IMR-90 (cell line): Measurements from ENCODE around the gene HDDC2. TPM values are rescaled to one million over a fixed set of nuclear protein-coding genes. Genes with fewer than 3 reads are reported as not detected.

Experiments
- ATAC-seq: fragments of 200-7000 bp; cut with Tn5 transposase; 2 replicates; pipeline ENCODE4 v1.9.1; 2020; ENCODE audit warnings: low read depth, mild to moderate bottlenecking, moderate library complexity
- BruUV-seq: library from RNA; stranded (reverse); fragments of 400-500 nt; replicated peaks from 2 replicates; lab custom pipeline; 2021; lab: Mats Ljungman, UMichigan
- CTCF ChIA-PET: fragments of 300-600 bp; formaldehyde crosslinking; extraction: SDS; loops from one replicate; lab custom pipeline; 2021; ENCODE audit warnings: antibody characterized with exemption; lab: Yijun Ruan, JAX
- POLR2A ChIA-PET: fragments of 300-600 bp; sonication (Branson Sonifier 250); formaldehyde crosslinking; loops from one replicate; lab custom pipeline; 2022; ENCODE audit warnings: antibody characterized with exemption; ENCODE audit not compliant: unreplicated experiment; lab: Charles Lee
- DNase-seq: peaks from one replicate; pipeline ENCODE4 v3.0.0; 2013
- H2AFZ ChIP-seq: replicated peaks from 2 replicates; pipeline ENCODE3; 2013; ENCODE audit warnings: low read length, mild to moderate bottlenecking; ENCODE audit not compliant: poor library complexity
- H2AK5ac ChIP-seq: 2 replicates; pipeline ENCODE4 v1.6.1; 2013; ENCODE audit warnings: low read depth, low read length, inconsistent platforms
- H2AK9ac ChIP-seq: replicated peaks from 2 replicates; pipeline ENCODE3; 2013; ENCODE audit warnings: mild to moderate bottlenecking, low read depth, low read length, moderate library complexity; ENCODE audit not compliant: poor library complexity
- H2BK120ac ChIP-seq: 2 replicates; pipeline ENCODE4 v1.6.1; 2013; ENCODE audit warnings: low read depth, low read length, inconsistent platforms
- H2BK15ac ChIP-seq: 3 replicates; pipeline ENCODE4 v1.6.1; 2013; ENCODE audit warnings: low read depth, low read length, inconsistent platforms
- H2BK20ac ChIP-seq: 2 replicates; pipeline ENCODE4 v1.6.1; 2013; ENCODE audit warnings: low read depth, mild to moderate bottlenecking, inconsistent platforms, low read length, moderate library complexity
- H2BK5ac ChIP-seq: 2 replicates; pipeline ENCODE4 v1.6.1; 2013; ENCODE audit warnings: mild to moderate bottlenecking, low read depth, low read length, inconsistent platforms; ENCODE audit not compliant: poor library complexity, severe bottlenecking
- H3K14ac ChIP-seq: replicated peaks from 2 replicates; pipeline ENCODE4 v1.6.1; 2013; ENCODE audit warnings: low read depth, low read length, inconsistent platforms
- H3K18ac ChIP-seq: 2 replicates; pipeline ENCODE4 v1.6.1; 2013; ENCODE audit warnings: low read depth, low read length, control low read depth
- H3K23ac ChIP-seq: 2 replicates; pipeline ENCODE4 v1.6.1; 2013; ENCODE audit warnings: low read depth, low read length, inconsistent platforms
- H3K27ac ChIP-seq: 2 replicates; pipeline ENCODE4 v1.5.1; 2013; ENCODE audit warnings: mild to moderate bottlenecking, control low read depth, low read length; ENCODE audit not compliant: insufficient read depth
- H3K27me3 ChIP-seq: 2 replicates; pipeline ENCODE4 v1.6.1; 2013; ENCODE audit warnings: low read length; ENCODE audit not compliant: control insufficient read depth, insufficient read depth
- H3K36me3 ChIP-seq: 2 replicates; pipeline ENCODE4 v1.6.1; 2013; ENCODE audit warnings: low read length, mixed read lengths; ENCODE audit not compliant: control insufficient read depth, insufficient read depth
- H3K4ac ChIP-seq: 2 replicates; pipeline ENCODE4 v1.6.1; 2013; ENCODE audit warnings: low read depth, low read length, inconsistent platforms
- H3K4me1 ChIP-seq: 2 replicates; pipeline ENCODE4 v1.6.1; 2013; ENCODE audit warnings: low read length, mixed read lengths; ENCODE audit not compliant: control insufficient read depth, insufficient read depth
- H3K4me2 ChIP-seq: 2 replicates; pipeline ENCODE4 v1.6.1; 2013; ENCODE audit warnings: low read depth, mild to moderate bottlenecking, control low read depth, low read length, moderate library complexity
- H3K4me3 ChIP-seq: 2 replicates; pipeline ENCODE4 v1.5.1; 2013; ENCODE audit warnings: low read depth, mild to moderate bottlenecking, control low read depth, low read length, moderate library complexity; ENCODE audit not compliant: insufficient read depth
- H3K56ac ChIP-seq: 2 replicates; pipeline ENCODE4 v1.6.1; 2013; ENCODE audit warnings: low read length, inconsistent platforms; ENCODE audit not compliant: insufficient read depth; ENCODE audit errors: extremely low read depth
- H3K79me1 ChIP-seq, 2 experiments: 2 replicates each; pipeline ENCODE4 v1.6.1; 2013; ENCODE audit warnings: low read length in 2 of 2, inconsistent platforms in 1 of 2, low read depth in 1 of 2
- H3K9ac ChIP-seq: 2 replicates; pipeline ENCODE4 v1.6.1; 2013; ENCODE audit warnings: low read depth, low read length, control low read depth
- H3K9me1 ChIP-seq: 2 replicates; pipeline ENCODE4 v1.6.1; 2013; ENCODE audit warnings: low read length, inconsistent platforms; ENCODE audit not compliant: insufficient read depth
- H3K9me3 ChIP-seq: 2 replicates; pipeline ENCODE4 v1.6.1; 2013; ENCODE audit warnings: low read length; ENCODE audit not compliant: control insufficient read depth, insufficient read depth
- H4K20me1 ChIP-seq: 2 replicates; pipeline ENCODE4 v1.6.1; 2013; ENCODE audit warnings: low read length, inconsistent platforms; ENCODE audit not compliant: insufficient read depth
- H4K5ac ChIP-seq: 2 replicates; pipeline ENCODE4 v1.6.1; 2013; ENCODE audit warnings: mild to moderate bottlenecking, low read depth, low read length, control low read depth
- H4K8ac ChIP-seq, 2 experiments: 2 replicates each; pipeline ENCODE4 v1.6.1; 2013; ENCODE audit warnings: low read depth in 2 of 2, low read length in 2 of 2, control low read depth in 1 of 2, inconsistent platforms in 1 of 2
- H4K91ac ChIP-seq: 2 replicates; pipeline ENCODE4 v1.6.1; 2013; ENCODE audit warnings: low read depth, low read length, inconsistent platforms; ENCODE audit not compliant: insufficient read depth
- BHLHE40 ChIP-seq: fragments of 150-350 bp; IDR thresholded peaks from 2 replicates; pipeline ENCODE4 v1.6.1; 2016; ENCODE audit warnings: mild to moderate bottlenecking, low read depth, low read length
- CEBPB ChIP-seq: IDR thresholded peaks from 2 replicates; pipeline ENCODE4 v1.6.1; 2012; ENCODE audit warnings: low read depth, low read length, improper control_type of control experiment
- CHD1 ChIP-seq: IDR thresholded peaks from 2 replicates; pipeline ENCODE4 v1.6.1; 2012; ENCODE audit warnings: low read depth, low read length, improper control_type of control experiment
- FOS ChIP-seq: fragments of 150-350 bp; IDR thresholded peaks from 2 replicates; pipeline ENCODE4 v1.6.1; 2016; ENCODE audit warnings: low read depth, low read length
- MAFK ChIP-seq: IDR thresholded peaks from 2 replicates; pipeline ENCODE4 v1.6.1; 2012; ENCODE audit warnings: low read depth, low read length, improper control_type of control experiment
- MAZ ChIP-seq: IDR thresholded peaks from 2 replicates; pipeline ENCODE4 v1.6.1; 2012; ENCODE audit warnings: low read depth, mild to moderate bottlenecking, low read length, improper control_type of control experiment, moderate library complexity, borderline replicate concordance
- MXI1 ChIP-seq: IDR thresholded peaks from 2 replicates; pipeline ENCODE4 v1.6.1; 2012; ENCODE audit warnings: low read depth, mild to moderate bottlenecking, low read length, moderate library complexity, borderline replicate concordance
- RCOR1 ChIP-seq: IDR thresholded peaks from 2 replicates; pipeline ENCODE4 v1.6.1; 2012; ENCODE audit warnings: mild to moderate bottlenecking, low read length, improper control_type of control experiment; ENCODE audit not compliant: insufficient replicate concordance
- SMC3 ChIP-seq: fragments of 150-350 bp; IDR thresholded peaks from 2 replicates; pipeline ENCODE4 v1.6.1; 2016; ENCODE audit warnings: low read depth, mild to moderate bottlenecking, antibody characterized with exemption, low read length, moderate library complexity
- WGBS, 2 experiments: methylation state at CpG; one replicate each; pipeline versions ENCODE4 v1.1.5 to v1.1.7; 2013; ENCODE audit warnings: missing lambda C conversion rate in 2 of 2; ENCODE audit not compliant: insufficient read length in 1 of 2; ENCODE audit errors: extremely low coverage in 2 of 2; 5-methylcytosine and 5-hydroxymethylcytosine counted together
- dilution Hi-C: fragments of 300-500 bp; cut with HindIII; formaldehyde crosslinking; loops from one replicate; pipeline ENCODE4 v1.14.3; 2018; ENCODE audit warnings: low sequenced_read_pairs; ENCODE audit not compliant: unreplicated experiment
- in situ Hi-C: fragments of 300-500 bp; cut with MboI; formaldehyde crosslinking; loops from 3 replicates; pipeline ENCODE4 v1.14.3; 2019; ENCODE audit warnings: low sequenced_read_pairs, inconsistent platforms, mixed read lengths
- intact Hi-C: fragments of 100-400 bp; cut with micrococcal nuclease; formaldehyde crosslinking; loops from 2 replicates; pipeline ENCODE4 v1.10.0; 2022
- polyA plus RNA-seq, 3 experiments: library from polyadenylated mRNA; depleted of rRNA; stranded (reverse); fragments of >200 nt; gene quantifications; 2 replicates each; pipeline ENCODE4 v1.2.3, GENCODE V29; 2012; ENCODE audit warnings: low replicate concordance in 1 of 3
- total RNA-seq: library from RNA; depleted of rRNA; stranded (reverse); fragments of >200 nt; gene quantifications from 2 replicates; pipeline ENCODE4 v1.2.3, GENCODE V29; 2012
- TF ChIP-seq, protein P1 (sequence below): fragments of 150-350 bp; IDR thresholded peaks from 2 replicates; pipeline ENCODE4 v1.6.1; 2016; ENCODE audit warnings: low read depth, mild to moderate bottlenecking, low read length, moderate library complexity, borderline replicate concordance
- TF ChIP-seq, protein P2 (sequence below): conservative IDR thresholded peaks from 2 replicates; pipeline ENCODE4 v1.5.1; 2012; ENCODE audit warnings: mild to moderate bottlenecking, low read depth, low read length, improper control_type of control experiment

Gene HDDC2
- total and polyA plus RNA-seq, 2 of the 4 experiments (the other 2 are of a cell fraction) = 40.9 to 68.6 TPM

DNA sequence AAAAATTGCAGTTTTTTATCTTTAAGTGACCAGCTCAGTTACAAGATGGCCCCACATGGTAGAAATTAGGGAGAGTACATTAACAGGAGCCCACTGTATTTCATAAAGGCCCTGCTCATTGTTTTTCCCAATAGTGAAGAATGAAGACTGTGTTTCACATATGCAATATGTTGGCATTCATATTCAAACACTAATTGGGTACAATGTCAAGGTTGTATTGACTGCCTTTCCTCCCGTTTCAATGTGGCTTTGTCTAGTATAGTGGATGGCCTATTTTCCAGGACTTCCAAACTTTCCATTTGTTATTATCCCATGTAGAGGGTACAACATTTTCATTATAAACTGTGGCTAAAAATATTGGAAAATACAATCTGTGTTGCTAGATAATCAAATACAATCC, 51.3 kb downstream of the HDDC2 start:
- Histone ChIP-seq H4K20me1 (no peaks in the 10 kb centered on the region), H3K23ac (no peak overlapping the region), H3K4me2 (no peak overlapping the region), H3K9ac (no peak overlapping the region), H3K27ac (no peak overlapping the region), H4K91ac (no peak overlapping the region), H2BK20ac (peak overlapping the region; percentile 55; the same call in 1 of the 2 replicates), H3K79me1 (no peaks in the 10 kb centered on the region), H2AFZ (no peak overlapping the region), H3K56ac (no peak overlapping the region), H4K8ac (no peak overlapping the region), H3K18ac (no peak overlapping the region), H2AK5ac (no peak overlapping the region), H3K9me3 (no peaks in the 10 kb centered on the region), H3K27me3 (no peaks in the 10 kb centered on the region), H3K36me3 (no peaks in the 10 kb centered on the region), H3K4me3 (no peak overlapping the region), H3K4me1 (peaks cover 10% of the 10 kb centered on the region), H3K14ac (no peak overlapping the region), H2BK15ac (0 out of 3 replicates have a peak overlapping the region, but pooled peaks have one; percentile 14), H3K9me1 (0 out of 2 replicates have a peak, but pooled peaks cover 3% of the 10 kb centered on the region), H4K5ac (no peak overlapping the region), H2BK120ac (no peak overlapping the region), H2BK5ac (no peak overlapping the region), H3K4ac (no peak overlapping the region), H2AK9ac (no peak overlapping the region)
- ChIA-PET POLR2A (no interaction called here), CTCF (no interaction called here)
- TF ChIP-seq SMC3 = no peak
- no peak for TF ChIP-seq MAFK
- TF ChIP-seq, protein P1, sequence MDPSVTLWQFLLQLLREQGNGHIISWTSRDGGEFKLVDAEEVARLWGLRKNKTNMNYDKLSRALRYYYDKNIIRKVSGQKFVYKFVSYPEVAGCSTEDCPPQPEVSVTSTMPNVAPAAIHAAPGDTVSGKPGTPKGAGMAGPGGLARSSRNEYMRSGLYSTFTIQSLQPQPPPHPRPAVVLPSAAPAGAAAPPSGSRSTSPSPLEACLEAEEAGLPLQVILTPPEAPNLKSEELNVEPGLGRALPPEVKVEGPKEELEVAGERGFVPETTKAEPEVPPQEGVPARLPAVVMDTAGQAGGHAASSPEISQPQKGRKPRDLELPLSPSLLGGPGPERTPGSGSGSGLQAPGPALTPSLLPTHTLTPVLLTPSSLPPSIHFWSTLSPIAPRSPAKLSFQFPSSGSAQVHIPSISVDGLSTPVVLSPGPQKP = no peak
- TF ChIP-seq FOS = no peak
- TF ChIP-seq, protein P2, sequence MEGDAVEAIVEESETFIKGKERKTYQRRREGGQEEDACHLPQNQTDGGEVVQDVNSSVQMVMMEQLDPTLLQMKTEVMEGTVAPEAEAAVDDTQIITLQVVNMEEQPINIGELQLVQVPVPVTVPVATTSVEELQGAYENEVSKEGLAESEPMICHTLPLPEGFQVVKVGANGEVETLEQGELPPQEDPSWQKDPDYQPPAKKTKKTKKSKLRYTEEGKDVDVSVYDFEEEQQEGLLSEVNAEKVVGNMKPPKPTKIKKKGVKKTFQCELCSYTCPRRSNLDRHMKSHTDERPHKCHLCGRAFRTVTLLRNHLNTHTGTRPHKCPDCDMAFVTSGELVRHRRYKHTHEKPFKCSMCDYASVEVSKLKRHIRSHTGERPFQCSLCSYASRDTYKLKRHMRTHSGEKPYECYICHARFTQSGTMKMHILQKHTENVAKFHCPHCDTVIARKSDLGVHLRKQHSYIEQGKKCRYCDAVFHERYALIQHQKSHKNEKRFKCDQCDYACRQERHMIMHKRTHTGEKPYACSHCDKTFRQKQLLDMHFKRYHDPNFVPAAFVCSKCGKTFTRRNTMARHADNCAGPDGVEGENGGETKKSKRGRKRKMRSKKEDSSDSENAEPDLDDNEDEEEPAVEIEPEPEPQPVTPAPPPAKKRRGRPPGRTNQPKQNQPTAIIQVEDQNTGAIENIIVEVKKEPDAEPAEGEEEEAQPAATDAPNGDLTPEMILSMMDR = no peak
- no peak for TF ChIP-seq CEBPB
- no peak for TF ChIP-seq MAZ
- no peak for TF ChIP-seq RCOR1
- no peak for TF ChIP-seq CHD1
- TF ChIP-seq MXI1 = no peak
- TF ChIP-seq BHLHE40 = no peak
- dilution Hi-C loops (no loop called here), intact Hi-C loops (loop anchor here (5.0 kb wide), 1 partner anchor 48 kb away; no protein-coding TSS in a partner anchor), in situ Hi-C loops (no loop called here)
- DNase-seq = no peak
- ATAC-seq = no peak
- no CpG with 5 or more reads among the region's 1 CpG for WGBS, 2 experiments
- BruUV-seq = no TSS peak
